NCI-H1930 (cell line): ENCODE measurements around the gene P2RY8.
"Not testable (repeated sequence)": the region's sequence is repeated elsewhere in the genome, so short reads cannot be mapped to it uniquely, and the experiment has no call there.

Source experiments
- DNase-seq, 2 experiments: peaks; one replicate each; lab custom pipeline; 2025; lab: John Stamatoyannopoulos, UW

Gene P2RY8

GRCh38 chrX:1464971-1465285 lies 72.1 kb downstream of the P2RY8 start:
- DNase-seq: no peak

GRCh38 chrX:1464041-1464970 lies 72.7 kb downstream of the P2RY8 start:
- DNase-seq: no peak

GRCh38 chrX:1463581-1463980 lies 73.4 kb downstream of the P2RY8 start:
- DNase-seq: no peak

GRCh38 chrX:1462596-1463251 lies 74.3 kb downstream of the P2RY8 start:
- DNase-seq: no peak

- no peak for DNase-seq
These were observed 74.9 kb downstream of the P2RY8 start for GRCh38 chrX:1462110-1462509.

- no peak for DNase-seq
These were observed 81.1 kb downstream of the P2RY8 start for GRCh38 chrX:1455948-1456280.

- DNase-seq: no peak
These were observed 82.8 kb downstream of the P2RY8 start for GRCh38 chrX:1453951-1454785.

GRCh38 chrX:1453395-1453783 lies 83.6 kb downstream of the P2RY8 start:
- DNase-seq: no peak

GRCh38 chrX:1452516-1453394 lies 84.2 kb downstream of the P2RY8 start, which contains the start of gene ASMTL:
Gene ASMTL, minus strand, starts transcription at chrX:1452909. Its CDS starts 69 bp downstream, at chrX:1452840.
- DNase-seq: no peak

GRCh38 chrX:1451661-1452515 lies 85.1 kb downstream of the P2RY8 start:
- no peak for DNase-seq

- DNase-seq: no peak
These were observed 85.7 kb downstream of the P2RY8 start for GRCh38 chrX:1451251-1451660.

- no peak for DNase-seq
These were observed 86.4 kb downstream of the P2RY8 start for GRCh38 chrX:1450361-1451161.

GRCh38 chrX:1449823-1450149 lies 87.2 kb downstream of the P2RY8 start:
- DNase-seq: no peak

- DNase-seq: no peak
These were observed 87.8 kb downstream of the P2RY8 start for GRCh38 chrX:1449036-1449822.

GRCh38 chrX:1448573-1449001 lies 88.4 kb downstream of the P2RY8 start:
- not testable (repeated sequence) for DNase-seq

GRCh38 chrX:1447969-1448572 lies 88.9 kb downstream of the P2RY8 start:
- DNase-seq: not testable (repeated sequence)

GRCh38 chrX:1446984-1447968 lies 89.7 kb downstream of the P2RY8 start:
- DNase-seq: not testable (repeated sequence)
